Measurements from ENCODE around the gene COX4I1.

Gene COX4I1

DNA sequence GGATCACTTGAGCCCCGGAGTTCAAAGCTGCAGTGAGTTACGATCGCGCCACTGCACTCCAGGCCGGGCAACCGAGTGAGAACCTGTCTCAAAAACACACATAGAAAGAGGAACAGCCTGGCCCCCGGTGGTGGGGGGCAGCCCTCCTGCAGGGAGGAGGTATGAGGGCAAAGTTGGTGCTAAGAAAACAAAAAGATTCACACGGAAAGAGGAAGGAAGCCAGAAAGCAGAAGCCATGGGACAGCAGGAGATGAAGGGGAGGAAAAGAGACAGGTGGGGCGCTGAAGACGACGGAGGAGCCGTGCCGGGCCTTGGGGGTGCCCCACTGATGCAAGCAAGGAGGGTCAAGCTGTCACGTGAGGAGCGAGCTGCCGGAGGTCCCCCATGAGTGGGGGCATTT lies 40.4 kb upstream of the COX4I1 start:
- no peak for DNase-seq (ENCODE audit: low read depth in 2 of 2)
- TF ChIP-seq CTCF (IDR thresholded peaks at IDR 0.05; ENCODE audit: low read depth, low read length), result no peak
- H3K4me3 ChIP-seq (replicated peaks in 1 of 2; ENCODE audit: low read depth in 2 of 2, low read length in 2 of 2), result no peak overlapping the region

- DNase-seq (ENCODE audit: low read depth in 2 of 2), result peak in 1 of 2 donors; percentile 12
- no peak overlapping the region for H3K4me3 ChIP-seq (replicated peaks in 1 of 2; ENCODE audit: low read depth in 2 of 2, low read length in 2 of 2)
- peak; percentile 60 for TF ChIP-seq CTCF (IDR thresholded peaks at IDR 0.05; ENCODE audit: low read depth, low read length)
Measured at GRCh38 chr16:85759631-85760419, 39.7 kb upstream of the COX4I1 start.

- no peak for DNase-seq (ENCODE audit: low read depth in 2 of 2)
- no peak overlapping the region for H3K4me3 ChIP-seq (replicated peaks in 1 of 2; ENCODE audit: low read depth in 2 of 2, low read length in 2 of 2)
- no peak for TF ChIP-seq CTCF (IDR thresholded peaks at IDR 0.05; ENCODE audit: low read depth, low read length)
Measured at GRCh38 chr16:85761861-85762260, 37.6 kb upstream of the COX4I1 start.

DNA sequence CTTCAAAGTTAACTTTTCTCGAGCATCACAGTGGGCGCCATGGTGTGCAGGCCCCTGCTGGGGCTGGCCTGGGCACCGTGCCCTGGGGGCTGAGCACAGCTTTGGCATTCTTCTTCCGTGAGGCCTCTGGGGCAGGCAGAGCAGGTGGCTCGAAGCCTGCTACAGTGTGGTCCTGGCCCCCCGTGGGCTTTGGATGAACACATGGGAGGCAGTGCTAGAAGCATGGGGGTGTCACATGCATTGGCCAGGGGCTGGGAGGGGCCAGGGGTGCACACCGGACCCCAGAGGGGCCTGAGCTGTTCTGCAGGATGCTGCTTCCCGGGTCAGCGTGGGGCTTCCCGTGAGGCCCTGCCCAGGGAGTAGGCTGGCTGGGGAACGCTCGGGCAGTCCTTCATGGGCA lies 36.5 kb upstream of the COX4I1 start:
- DNase-seq (ENCODE audit: low read depth in 2 of 2), result no peak
- TF ChIP-seq CTCF (IDR thresholded peaks at IDR 0.05; ENCODE audit: low read depth, low read length), result no peak
- no peak overlapping the region for H3K4me3 ChIP-seq (replicated peaks in 1 of 2; ENCODE audit: low read depth in 2 of 2, low read length in 2 of 2)

DNA sequence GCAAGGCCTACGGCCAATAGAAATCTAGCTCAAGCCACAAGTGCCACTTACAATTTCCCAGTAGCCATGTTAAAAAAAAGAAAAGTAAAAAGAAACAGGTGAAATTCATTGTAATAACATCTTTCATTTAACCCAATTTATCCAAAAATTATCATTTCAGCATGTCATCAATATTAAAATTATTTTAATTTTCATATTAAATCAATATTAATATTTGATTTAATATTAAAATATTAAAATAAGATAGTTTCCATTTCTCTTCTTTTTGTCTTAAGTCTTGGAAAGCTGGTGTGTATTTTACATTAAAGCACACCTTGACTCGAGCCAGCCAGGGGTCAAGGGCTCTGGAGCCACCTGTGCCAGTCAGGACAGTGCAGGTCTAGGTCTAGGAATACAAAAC lies 35.9 kb upstream of the COX4I1 start:
- no peak for DNase-seq (ENCODE audit: low read depth in 2 of 2)
- H3K4me3 ChIP-seq (replicated peaks in 1 of 2; ENCODE audit: low read depth in 2 of 2, low read length in 2 of 2), result no peak overlapping the region
- TF ChIP-seq CTCF (IDR thresholded peaks at IDR 0.05; ENCODE audit: low read depth, low read length), result no peak

DNA sequence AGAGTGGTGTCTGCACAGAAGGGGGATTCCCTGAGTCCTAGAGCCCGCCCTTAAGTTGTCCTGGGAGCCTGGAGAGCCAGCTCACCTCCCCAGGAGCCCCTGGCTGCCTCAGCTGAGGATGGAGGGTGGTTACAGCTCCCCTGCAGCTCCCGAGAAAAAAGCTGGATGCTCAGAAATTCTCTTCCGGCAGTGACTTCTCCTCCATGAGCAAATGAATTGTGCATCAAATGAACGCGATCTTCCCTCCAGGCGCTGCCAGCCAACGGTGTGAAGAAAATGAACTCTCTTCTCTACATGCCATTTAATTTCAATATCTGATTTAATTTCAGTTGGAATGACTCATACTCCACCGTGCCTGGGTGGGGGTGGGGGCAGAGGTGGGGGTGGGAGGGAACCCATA lies 34.3 kb upstream of the COX4I1 start:
- no peak for DNase-seq (ENCODE audit: low read depth in 2 of 2)
- no peak overlapping the region for H3K4me3 ChIP-seq (replicated peaks in 1 of 2; ENCODE audit: low read depth in 2 of 2, low read length in 2 of 2)
- TF ChIP-seq CTCF (IDR thresholded peaks at IDR 0.05; ENCODE audit: low read depth, low read length), result no peak

- no peak for TF ChIP-seq CTCF (IDR thresholded peaks at IDR 0.05; ENCODE audit: low read depth, low read length)
- DNase-seq (ENCODE audit: low read depth in 2 of 2), result no peak
- no peak overlapping the region for H3K4me3 ChIP-seq (replicated peaks in 1 of 2; ENCODE audit: low read depth in 2 of 2, low read length in 2 of 2)
Measured at GRCh38 chr16:85765767-85766166, 33.7 kb upstream of the COX4I1 start.

Data from cardiac fibroblast (primary cell).